ENCODE results near the gene ITPR1.

- TF ChIP-seq CTCF (IDR thresholded peaks at IDR 0.05; ENCODE audit: low read length) (no peak), EZH2 (IDR thresholded peaks at IDR 0.05; ENCODE audit: borderline replicate concordance, low read length) (no peak)
Observed at GRCh38 chr3:4627651-4628375, 134.7 kb downstream of the ITPR1 start.
